BLaER1 treated with 17β-estradiol and CSF1 and Interleukin-3, amounts not matched to agents 10 nM and 100 nM (cell line): Measurements from ENCODE around the gene NF1.

Experiments
- H3K27ac ChIP-seq, 11 experiments: shearing (Covaris generic); formaldehyde crosslinking; 2 replicates each; pipeline ENCODE4 v1.8.1; 2022
- H3K27me3 ChIP-seq, 11 experiments: shearing (Covaris generic); formaldehyde crosslinking; 2 replicates each; pipeline ENCODE4 v1.8.1; 2022
- H3K36me3 ChIP-seq, 11 experiments: shearing (Covaris generic); formaldehyde crosslinking; 2 replicates each; pipeline ENCODE4 v1.8.1; 2022
- H3K4me1 ChIP-seq, 10 experiments: shearing (Covaris generic); formaldehyde crosslinking; 2 replicates each; pipeline ENCODE4 v1.8.1; 2022
- H3K4me2 ChIP-seq, 11 experiments: shearing (Covaris generic); formaldehyde crosslinking; 2 replicates each; pipeline ENCODE4 v1.8.1; 2022
- H3K4me3 ChIP-seq, 10 experiments: shearing (Covaris generic); formaldehyde crosslinking; 2 replicates each; pipeline ENCODE4 v1.8.1; 2022
- H3K9ac ChIP-seq, 11 experiments: shearing (Covaris generic); formaldehyde crosslinking; 2 replicates each; pipeline ENCODE4 v1.8.1; 2022
- H3K9me3 ChIP-seq, 11 experiments: shearing (Covaris generic); formaldehyde crosslinking; replicated peaks in 1 of 11; 2 replicates each; pipeline ENCODE4 v1.8.1; 2022
- H4K20me1 ChIP-seq, 11 experiments: shearing (Covaris generic); formaldehyde crosslinking; 2 replicates each; pipeline ENCODE4 v1.8.1; 2022
- Cebpa-rat ChIP-seq, 11 experiments: shearing (Covaris generic); IDR thresholded peaks; 2 replicates each; pipeline ENCODE4 v1.8.1; 2022

Gene NF1

DNA sequence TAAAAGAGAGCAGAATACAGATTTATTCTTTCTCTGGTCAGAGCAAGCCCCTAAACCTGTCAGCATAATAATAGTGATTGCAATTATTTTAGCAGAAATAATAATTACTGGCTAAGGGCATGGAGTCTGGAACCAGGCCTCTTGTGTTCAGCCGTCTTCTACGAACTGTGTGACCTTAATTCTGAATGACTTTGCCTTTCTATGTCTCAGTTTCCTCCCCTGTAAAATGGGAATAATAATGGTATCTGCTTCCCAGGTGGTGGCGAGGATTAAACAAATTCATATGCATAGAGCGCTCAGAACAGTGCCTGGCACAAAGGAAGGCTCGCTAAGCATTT is 330.1 kb downstream of the NF1 start:
- Histone ChIP-seq H3K9ac (no peak overlapping the region; a peak in 1 of 22 replicates), H4K20me1 (no peaks in the 10 kb centered on the region), H3K4me3 (no peak overlapping the region), H3K9me3 (peaks cover 14 to 23% (median 21%) of the 10 kb centered on the region in 11 experiments; a peak in 21 of 22 replicates), H3K4me2 (peak overlapping the region in 5 of 11 experiments; percentile 60 to 86 (median 76); a peak in 9 of 22 replicates), H3K36me3 (no peaks in the 10 kb centered on the region), H3K27ac (no peak overlapping the region), H3K4me1 (peaks cover 0 to 48% (median 37%) of the 10 kb centered on the region in 10 experiments; a peak in 17 of 20 replicates), H3K27me3 (no peaks in the 10 kb centered on the region)
- no peak for TF ChIP-seq Cebpa-rat (IDR thresholded peaks at IDR 0.05)

- Histone ChIP-seq H3K27ac (peak overlapping the region in 5 of 11 experiments; percentile 28 to 57 (median 38); a peak in 6 of 22 replicates), H3K4me3 (peak overlapping the region in 1 of 10 experiments; percentile 13; a peak in 1 of 20 replicates), H3K27me3 (no peaks in the 10 kb centered on the region), H3K36me3 (no peaks in the 10 kb centered on the region), H3K9me3 (peaks cover 14 to 23% (median 21%) of the 10 kb centered on the region in 11 experiments; a peak in 21 of 22 replicates), H4K20me1 (no peaks in the 10 kb centered on the region), H3K4me1 (peaks cover 0 to 48% (median 37%) of the 10 kb centered on the region in 10 experiments; a peak in 17 of 20 replicates), H3K4me2 (peak overlapping the region in 10 of 11 experiments; percentile 25 to 86 (median 72); a peak in 19 of 22 replicates), H3K9ac (peak overlapping the region in 6 of 11 experiments; percentile 20 to 55 (median 34); a peak in 7 of 22 replicates)
- TF ChIP-seq Cebpa-rat (IDR thresholded peaks at IDR 0.05) = no peak
These were observed 330.7 kb downstream of the NF1 start for GRCh38 chr17:31425282-31426040.
